Measurements from ENCODE around the gene CAMK2B.

- TF ChIP-seq POLR2AphosphoS5 (IDR thresholded peaks at IDR 0.05) (no peak), CTCF (IDR thresholded peaks at IDR 0.05) (no peak)
Measured at GRCh38 chr7:44220358-44221112, 104.9 kb downstream of the CAMK2B start.

Data from suprapubic skin (tissue), 3 donors.